Vagina (tissue), 2 donors: ENCODE results near the gene TMEM31.

Experiments
- CTCF ChIP-seq, 3 experiments: fragments of 450-650 bp in 2 of 3; fragments of 200-600 bp in 1 of 3; sonication (generic) in 1 of 3; IDR thresholded peaks; one replicate each; pipeline ENCODE4 v1.5.1; 2017 to 2019; ENCODE audit warnings: antibody characterized with exemption in 3 of 3, mild to moderate bottlenecking in 2 of 3, moderate library complexity in 2 of 3
- POLR2A ChIP-seq, 2 donors: fragments of 450-650 bp; IDR thresholded peaks; one replicate each; pipeline ENCODE4 v1.6.1; 2017; ENCODE audit warnings: antibody characterized with exemption in 2 of 2, mild to moderate bottlenecking in 2 of 2, moderate library complexity in 2 of 2
- POLR2AphosphoS5 ChIP-seq, 2 donors: sonication (generic); formaldehyde crosslinking; IDR thresholded peaks; one replicate each; pipeline ENCODE4 v1.9.0; 2017; ENCODE audit warnings: antibody characterized with exemption in 2 of 2, mild to moderate bottlenecking in 2 of 2, low read depth in 1 of 2; ENCODE audit not compliant: insufficient read depth in 1 of 2

GRCh38 chrX:103739421-103739820, 28.7 kb downstream of the TMEM31 start:
- TF ChIP-seq CTCF (IDR thresholded peaks at IDR 0.05) (no peak), POLR2A (IDR thresholded peaks at IDR 0.05) (no peak), POLR2AphosphoS5 (IDR thresholded peaks at IDR 0.05; ENCODE audit: insufficient read depth in 1 of 2, low read depth in 1 of 2) (no peak)
